ENCODE results near the gene HERPUD1.
"Not testable (repeated sequence)": the region's sequence is repeated elsewhere in the genome, so short reads cannot be mapped to it uniquely, and the experiment has no call there.

The HERPUD1 gene

DNA sequence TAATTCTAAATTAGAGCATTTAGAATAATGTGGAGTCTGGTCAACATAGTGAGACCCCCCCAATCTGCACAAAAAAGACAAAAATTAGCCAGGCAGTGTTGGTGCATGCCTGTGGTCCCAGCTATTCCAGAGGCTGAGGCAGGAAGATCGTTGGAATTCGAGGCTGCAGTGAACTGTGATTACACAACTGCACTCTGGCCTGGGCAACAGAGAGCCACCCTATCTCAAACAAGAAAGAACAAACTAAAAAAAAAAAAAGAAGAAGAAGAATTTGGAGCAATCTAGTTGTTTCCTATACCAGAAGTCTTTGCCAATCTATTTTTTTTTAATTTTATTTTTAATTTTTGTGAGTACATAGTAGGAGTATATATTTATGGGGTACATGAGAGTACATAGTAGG is 35.8 kb downstream of the HERPUD1 start:
- TF ChIP-seq TARDBP (IDR thresholded peaks at IDR 0.05), result no peak
- no peak for TF ChIP-seq L3MBTL2 (conservative IDR thresholded peaks at IDR 0.05)
- TF ChIP-seq CTBP1 (IDR thresholded peaks at IDR 0.05; ENCODE audit: borderline replicate concordance), result no peak
- no peak for TF ChIP-seq SUZ12 (IDR thresholded peaks at IDR 0.05)
- no peak for TF ChIP-seq SP1 (IDR thresholded peaks at IDR 0.05)
- TF ChIP-seq ZNF384 (IDR thresholded peaks at IDR 0.05), result no peak
- no peak for TF ChIP-seq LEF1 (IDR thresholded peaks at IDR 0.05; ENCODE audit: borderline replicate concordance)
- TF ChIP-seq NFRKB (IDR thresholded peaks at IDR 0.05), result no peak
- no peak for TF ChIP-seq BHLHE40 (IDR thresholded peaks at IDR 0.05; ENCODE audit: borderline replicate concordance)
- TF ChIP-seq, protein P1, sequence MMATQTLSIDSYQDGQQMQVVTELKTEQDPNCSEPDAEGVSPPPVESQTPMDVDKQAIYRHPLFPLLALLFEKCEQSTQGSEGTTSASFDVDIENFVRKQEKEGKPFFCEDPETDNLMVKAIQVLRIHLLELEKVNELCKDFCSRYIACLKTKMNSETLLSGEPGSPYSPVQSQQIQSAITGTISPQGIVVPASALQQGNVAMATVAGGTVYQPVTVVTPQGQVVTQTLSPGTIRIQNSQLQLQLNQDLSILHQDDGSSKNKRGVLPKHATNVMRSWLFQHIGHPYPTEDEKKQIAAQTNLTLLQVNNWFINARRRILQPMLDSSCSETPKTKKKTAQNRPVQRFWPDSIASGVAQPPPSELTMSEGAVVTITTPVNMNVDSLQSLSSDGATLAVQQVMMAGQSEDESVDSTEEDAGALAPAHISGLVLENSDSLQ (IDR thresholded peaks at IDR 0.05), result no peak
- ChIA-PET CTCF (interaction anchor here (1.4 kb wide), 1 partner anchor 78 kb away, joined by 6 read pairs; no protein-coding TSS in a partner anchor), POLR2A (no interaction called here)
- DNase-seq (ENCODE audit: extremely low spot score), result no peak

GRCh38 chr16:56969769-56970168 is 37.8 kb downstream of the HERPUD1 start:
- POLR2A ChIA-PET, result no interaction called here
- CTCF ChIA-PET, result no interaction called here
- DNase-seq (ENCODE audit: extremely low spot score), result no peak
- TF ChIP-seq ARNT (IDR thresholded peaks at IDR 0.05) (no peak), FOXM1 (IDR thresholded peaks at IDR 0.05; ENCODE audit: borderline replicate concordance) (no peak), BHLHE40 (IDR thresholded peaks at IDR 0.05; ENCODE audit: borderline replicate concordance) (no peak), HDGF (IDR thresholded peaks at IDR 0.05; ENCODE audit: borderline replicate concordance) (no peak), FOXK2 (IDR thresholded peaks at IDR 0.05) (no peak)

GRCh38 chr16:56970934-56971767 is 39.2 kb downstream of the HERPUD1 start:
- ChIA-PET POLR2A (no interaction called here), CTCF (no interaction called here)
- TF ChIP-seq L3MBTL2 (conservative IDR thresholded peaks at IDR 0.05) (no peak), LEF1 (IDR thresholded peaks at IDR 0.05; ENCODE audit: borderline replicate concordance) (no peak), ARNT (IDR thresholded peaks at IDR 0.05) (no peak), ZNF384 (IDR thresholded peaks at IDR 0.05) (no peak), SUZ12 (IDR thresholded peaks at IDR 0.05) (no peak), SP1 (IDR thresholded peaks at IDR 0.05) (no peak), HDGF (IDR thresholded peaks at IDR 0.05; ENCODE audit: borderline replicate concordance) (no peak), NFRKB (IDR thresholded peaks at IDR 0.05) (no peak), FOXA1 (IDR thresholded peaks at IDR 0.05) (no peak), BHLHE40 (IDR thresholded peaks at IDR 0.05; ENCODE audit: borderline replicate concordance) (no peak), FOXM1 (IDR thresholded peaks at IDR 0.05; ENCODE audit: borderline replicate concordance) (no peak), ELF4 (IDR thresholded peaks at IDR 0.05) (no peak), TARDBP (IDR thresholded peaks at IDR 0.05) (no peak), CTBP1 (IDR thresholded peaks at IDR 0.05; ENCODE audit: borderline replicate concordance) (no peak), FOXK2 (IDR thresholded peaks at IDR 0.05) (no peak)
- TF ChIP-seq, protein P1 (IDR thresholded peaks at IDR 0.05), result no peak
- no peak for DNase-seq (ENCODE audit: extremely low spot score)

DNA sequence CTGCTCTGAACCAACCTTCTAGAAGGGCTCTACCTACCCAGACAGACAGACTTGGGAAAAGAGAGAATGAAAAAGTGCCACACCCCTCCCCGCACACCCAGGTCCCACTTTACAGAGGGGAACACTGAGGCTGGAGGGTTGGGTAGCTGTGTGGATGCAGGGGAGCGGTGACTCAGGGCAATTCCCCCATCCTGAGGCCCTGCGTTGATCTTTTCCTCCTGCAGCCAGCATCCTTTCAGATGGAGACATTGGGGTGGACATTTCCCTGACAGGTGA is 39.8 kb downstream of the HERPUD1 start:
- POLR2A ChIA-PET, result no interaction called here
- DNase-seq (ENCODE audit: extremely low spot score), result no peak
- CTCF ChIA-PET, result no interaction called here
- TF ChIP-seq CTBP1 (IDR thresholded peaks at IDR 0.05; ENCODE audit: borderline replicate concordance), result no peak
- no peak for TF ChIP-seq ZNF384 (IDR thresholded peaks at IDR 0.05)
- no peak for TF ChIP-seq TARDBP (IDR thresholded peaks at IDR 0.05)
- TF ChIP-seq NFRKB (IDR thresholded peaks at IDR 0.05), result no peak
- TF ChIP-seq BHLHE40 (IDR thresholded peaks at IDR 0.05; ENCODE audit: borderline replicate concordance), result no peak
- no peak for TF ChIP-seq SUZ12 (IDR thresholded peaks at IDR 0.05)
- no peak for TF ChIP-seq ELF4 (IDR thresholded peaks at IDR 0.05)
- no peak for TF ChIP-seq HDGF (IDR thresholded peaks at IDR 0.05; ENCODE audit: borderline replicate concordance)
- no peak for TF ChIP-seq FOXA1 (IDR thresholded peaks at IDR 0.05)

GRCh38 chr16:56972403-56973293 is 40.7 kb downstream of the HERPUD1 start:
- ChIA-PET POLR2A (no interaction called here), CTCF (interaction anchor here (0.9 to 1.3 kb wide), 2 partner anchors 8 to 10 kb away, joined by 3 to 5 read pairs; no protein-coding TSS in a partner anchor)
- no peak for TF ChIP-seq FOXA1 (IDR thresholded peaks at IDR 0.05)
- TF ChIP-seq LEF1 (IDR thresholded peaks at IDR 0.05; ENCODE audit: borderline replicate concordance), result no peak
- no peak for TF ChIP-seq SP1 (IDR thresholded peaks at IDR 0.05)
- no peak for TF ChIP-seq NFRKB (IDR thresholded peaks at IDR 0.05)
- no peak for TF ChIP-seq BHLHE40 (IDR thresholded peaks at IDR 0.05; ENCODE audit: borderline replicate concordance)
- TF ChIP-seq SUZ12 (IDR thresholded peaks at IDR 0.05), result no peak
- TF ChIP-seq ARNT (IDR thresholded peaks at IDR 0.05), result no peak
- DNase-seq (ENCODE audit: extremely low spot score), result no peak

- CTCF ChIA-PET, result interaction anchor here (0.6 to 1.3 kb wide), 3 partner anchors 9 to 281 kb away, joined by 3 to 5 read pairs (median 5); no protein-coding TSS in a partner anchor
- no peak for DNase-seq (ENCODE audit: extremely low spot score)
- TF ChIP-seq FOXA1 (IDR thresholded peaks at IDR 0.05) (no peak), L3MBTL2 (conservative IDR thresholded peaks at IDR 0.05) (no peak), SP1 (IDR thresholded peaks at IDR 0.05) (no peak), ZNF384 (IDR thresholded peaks at IDR 0.05) (no peak), CTBP1 (IDR thresholded peaks at IDR 0.05; ENCODE audit: borderline replicate concordance) (no peak), NFRKB (IDR thresholded peaks at IDR 0.05) (no peak), TARDBP (IDR thresholded peaks at IDR 0.05) (no peak), BHLHE40 (IDR thresholded peaks at IDR 0.05; ENCODE audit: borderline replicate concordance) (no peak), ARNT (IDR thresholded peaks at IDR 0.05) (no peak), LEF1 (IDR thresholded peaks at IDR 0.05; ENCODE audit: borderline replicate concordance) (no peak), ELF4 (IDR thresholded peaks at IDR 0.05) (no peak)
- TF ChIP-seq, protein P1 (IDR thresholded peaks at IDR 0.05), result no peak
- POLR2A ChIA-PET, result no interaction called here
Measured at GRCh38 chr16:56973294-56973689, 41.4 kb downstream of the HERPUD1 start.

- POLR2A ChIA-PET, result interaction anchor here (1.0 kb wide), 1 partner anchor 16 kb away, joined by 3 read pairs; the partner anchor contains the start of gene NLRC5
- CTCF ChIA-PET, result interaction anchor here (0.6 to 0.9 kb wide), 2 partner anchors 9 to 281 kb away, joined by 3 to 5 read pairs; no protein-coding TSS in a partner anchor
Measured at GRCh38 chr16:56973899-56974298, 42.0 kb downstream of the HERPUD1 start.

More at GRCh38 chr16:56973899-56974298, 42.0 kb downstream of the HERPUD1 start:
- DNase-seq (ENCODE audit: extremely low spot score), result not testable (repeated sequence)
